ENCODE measurements around the gene SAMD1. TPM values are rescaled to one million over a fixed set of nuclear protein-coding genes. Genes with fewer than 3 reads are reported as not detected.

Gene SAMD1
- total and polyA plus RNA-seq, 2 of the 13 experiments (the other 11 are each of a cell fraction or from before 2014, with no cell fraction given) = 17.5 to 45.0 TPM

- TF ChIP-seq RERE (CRISPR knock-in tag; IDR thresholded peaks at IDR 0.05; ENCODE audit: low read depth) (no peak), TFDP2 (CRISPR knock-in tag; IDR thresholded peaks at IDR 0.05) (peak; percentile 50; the same call in 1 of the 2 replicates), NAIF1 (CRISPR knock-in tag; IDR thresholded peaks at IDR 0.05; ENCODE audit: borderline replicate concordance) (peak; percentile 90; the same call in 1 of the 2 replicates), ZNF781 (CRISPR knock-in tag; IDR thresholded peaks at IDR 0.05; ENCODE audit: borderline replicate concordance, not compliant biosample characterization) (no peak), TFDP1 (CRISPR knock-in tag; IDR thresholded peaks at IDR 0.05; ENCODE audit: borderline replicate concordance) (peak; percentile 48; the same call in 1 of the 2 replicates), ZNF687 (CRISPR knock-in tag; IDR thresholded peaks at IDR 0.05) (peak; percentile 52), HNF1B (CRISPR knock-in tag; IDR thresholded peaks at IDR 0.05) (no peak), POGK (CRISPR knock-in tag; conservative IDR thresholded peaks at IDR 0.05) (0 out of 2 replicates have a peak, but pooled peaks have one; percentile 18), TAF1 (CRISPR knock-in tag; IDR thresholded peaks at IDR 0.05) (peak; percentile 35; the same call in 1 of the 2 replicates), ZNF772 (CRISPR knock-in tag; IDR thresholded peaks at IDR 0.05) (no peak)
These were observed 17.2 kb downstream of the SAMD1 start (continued) for GRCh38 chr19:14073261-14073924.
